Parathyroid adenoma (tissue), 2 donors: ENCODE measurements around the gene ODC1.

Experiments
- H2AFZ ChIP-seq: fragments of 300-600 bp; sonication (generic); one replicate; pipeline ENCODE4 v1.7.0; 2017; ENCODE audit warnings: antibody characterized with exemption, mild to moderate bottlenecking
- H3K27ac ChIP-seq: fragments of 300-600 bp; sonication (generic); one replicate; pipeline ENCODE4 v1.7.0; 2017
- H3K27me3 ChIP-seq: fragments of 300-600 bp; sonication (generic); one replicate; pipeline ENCODE4 v1.7.0; 2017; ENCODE audit warnings: low read length; ENCODE audit not compliant: control insufficient read depth, insufficient read depth
- H3K36me3 ChIP-seq: fragments of 300-600 bp; sonication (generic); one replicate; pipeline ENCODE4 v1.7.0; 2017; ENCODE audit warnings: low read length; ENCODE audit not compliant: control insufficient read depth, insufficient read depth
- H3K4me1 ChIP-seq: fragments of 300-600 bp; sonication (generic); one replicate; pipeline ENCODE4 v1.7.0; 2017; ENCODE audit warnings: control low read depth
- H3K4me2 ChIP-seq: fragments of 300-600 bp; sonication (generic); one replicate; pipeline ENCODE4 v1.7.0; 2017; ENCODE audit warnings: low read length
- H3K4me3 ChIP-seq: fragments of 300-600 bp; sonication (generic); one replicate; pipeline ENCODE4 v1.7.0; 2017; ENCODE audit warnings: low read depth, low read length
- H3K79me2 ChIP-seq: fragments of 300-600 bp; sonication (generic); one replicate; pipeline ENCODE4 v1.7.0; 2017; ENCODE audit warnings: control low read depth
- H3K9ac ChIP-seq: fragments of 300-600 bp; sonication (generic); one replicate; pipeline ENCODE4 v1.7.0; 2017; ENCODE audit warnings: mild to moderate bottlenecking
- H3K9me3 ChIP-seq: fragments of 300-600 bp; sonication (generic); one replicate; pipeline ENCODE4 v1.7.0; 2017; ENCODE audit warnings: low read length; ENCODE audit not compliant: control insufficient read depth
- TF ChIP-seq, protein P1 (sequence below): fragments of 300-600 bp; sonication (generic); IDR thresholded peaks from one replicate; pipeline ENCODE4 v1.7.0; 2017; ENCODE audit warnings: antibody characterized with exemption, mild to moderate bottlenecking
- donor health status: primary hyperparathyroidism.

ODC1 gene

DNA sequence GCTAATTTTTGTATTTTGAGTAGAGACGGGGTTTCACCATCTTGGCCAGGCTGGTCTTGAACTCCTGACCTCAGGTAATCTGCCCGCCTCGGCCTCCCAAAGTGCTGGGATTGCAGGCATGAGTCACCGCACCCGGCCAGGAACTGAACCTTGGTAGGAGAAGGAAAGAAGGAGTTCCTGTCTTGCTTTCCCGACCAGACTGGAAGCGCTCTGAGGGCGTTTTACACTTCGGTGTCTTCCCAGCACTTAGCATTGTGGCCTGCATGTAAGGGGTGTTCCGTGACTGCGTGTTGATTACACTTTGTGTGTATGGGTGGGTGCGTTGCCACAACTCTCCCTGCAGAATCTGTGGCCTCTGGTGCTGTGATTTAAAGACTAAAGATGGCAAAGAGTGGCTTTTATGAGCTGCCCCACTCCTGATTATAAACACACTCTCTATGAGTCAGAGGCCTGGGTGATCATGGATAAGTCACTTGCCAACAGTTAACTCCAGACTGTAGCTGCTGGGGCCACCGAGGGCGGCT is 46.0 kb downstream of the ODC1 start:
- H3K36me3 ChIP-seq = no peaks in the 10 kb centered on the region
- no peak overlapping the region for H3K4me2 ChIP-seq
- TF ChIP-seq, protein P1, sequence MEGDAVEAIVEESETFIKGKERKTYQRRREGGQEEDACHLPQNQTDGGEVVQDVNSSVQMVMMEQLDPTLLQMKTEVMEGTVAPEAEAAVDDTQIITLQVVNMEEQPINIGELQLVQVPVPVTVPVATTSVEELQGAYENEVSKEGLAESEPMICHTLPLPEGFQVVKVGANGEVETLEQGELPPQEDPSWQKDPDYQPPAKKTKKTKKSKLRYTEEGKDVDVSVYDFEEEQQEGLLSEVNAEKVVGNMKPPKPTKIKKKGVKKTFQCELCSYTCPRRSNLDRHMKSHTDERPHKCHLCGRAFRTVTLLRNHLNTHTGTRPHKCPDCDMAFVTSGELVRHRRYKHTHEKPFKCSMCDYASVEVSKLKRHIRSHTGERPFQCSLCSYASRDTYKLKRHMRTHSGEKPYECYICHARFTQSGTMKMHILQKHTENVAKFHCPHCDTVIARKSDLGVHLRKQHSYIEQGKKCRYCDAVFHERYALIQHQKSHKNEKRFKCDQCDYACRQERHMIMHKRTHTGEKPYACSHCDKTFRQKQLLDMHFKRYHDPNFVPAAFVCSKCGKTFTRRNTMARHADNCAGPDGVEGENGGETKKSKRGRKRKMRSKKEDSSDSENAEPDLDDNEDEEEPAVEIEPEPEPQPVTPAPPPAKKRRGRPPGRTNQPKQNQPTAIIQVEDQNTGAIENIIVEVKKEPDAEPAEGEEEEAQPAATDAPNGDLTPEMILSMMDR = no peak
- H3K27ac ChIP-seq = peak overlapping the region; percentile 1
- H3K27me3 ChIP-seq = no peaks in the 10 kb centered on the region
- no peak overlapping the region for H3K4me3 ChIP-seq
- H3K4me1 ChIP-seq = peaks cover 6% of the 10 kb centered on the region
- H3K79me2 ChIP-seq = no peaks in the 10 kb centered on the region
- H3K9ac ChIP-seq = no peak overlapping the region
- no peak overlapping the region for H2AFZ ChIP-seq
- H3K9me3 ChIP-seq = no peaks in the 10 kb centered on the region

GRCh38 chr2:10400978-10401951 is 46.9 kb downstream of the ODC1 start:
- Histone ChIP-seq H3K9me3 (no peaks in the 10 kb centered on the region), H3K4me1 (peaks cover 6% of the 10 kb centered on the region), H2AFZ (no peak overlapping the region), H3K4me2 (no peak overlapping the region), H3K27me3 (no peaks in the 10 kb centered on the region), H3K79me2 (no peaks in the 10 kb centered on the region), H3K4me3 (no peak overlapping the region), H3K9ac (no peak overlapping the region), H3K27ac (peak overlapping the region; percentile 1), H3K36me3 (no peaks in the 10 kb centered on the region)
- TF ChIP-seq, protein P1 = no peak

GRCh38 chr2:10400568-10400977 is 47.6 kb downstream of the ODC1 start:
- peak overlapping the region; percentile 16 for H3K27ac ChIP-seq
- H3K4me2 ChIP-seq = no peak overlapping the region
- H3K79me2 ChIP-seq = no peaks in the 10 kb centered on the region
- H2AFZ ChIP-seq = no peak overlapping the region
- no peak overlapping the region for H3K9ac ChIP-seq
- TF ChIP-seq, protein P1 = no peak
- no peak overlapping the region for H3K4me3 ChIP-seq
- no peaks in the 10 kb centered on the region for H3K9me3 ChIP-seq
- H3K36me3 ChIP-seq = no peaks in the 10 kb centered on the region
- no peaks in the 10 kb centered on the region for H3K27me3 ChIP-seq
- H3K4me1 ChIP-seq = peaks cover 4% of the 10 kb centered on the region

GRCh38 chr2:10400002-10400401 is 48.1 kb downstream of the ODC1 start:
- peak overlapping the region; percentile 16 for H3K27ac ChIP-seq
- no peaks in the 10 kb centered on the region for H3K27me3 ChIP-seq
- no peak overlapping the region for H2AFZ ChIP-seq
- H3K9me3 ChIP-seq = no peaks in the 10 kb centered on the region
- no peaks in the 10 kb centered on the region for H3K79me2 ChIP-seq
- H3K9ac ChIP-seq = no peak overlapping the region
- H3K4me2 ChIP-seq = no peak overlapping the region
- TF ChIP-seq, protein P1 = no peak
- H3K4me3 ChIP-seq = no peak overlapping the region
- peaks cover 2% of the 10 kb centered on the region for H3K4me1 ChIP-seq
- no peaks in the 10 kb centered on the region for H3K36me3 ChIP-seq
